ENCODE data around the gene INTS13. TPM values are rescaled to one million over a fixed set of nuclear protein-coding genes. Genes with fewer than 3 reads are reported as not detected.

Gene INTS13
- polyA plus RNA-seq, 3 donors, result 4.6 to 8.0 (median 7.5) TPM

GRCh38 chr12:26982866-26983265 lies 45.1 kb upstream of the INTS13 start:
- no peaks in the 10 kb centered on the region for H3K9me3 Mint-ChIP-seq
- WGBS (ENCODE audit: insufficient coverage), result no CpG with 5 or more reads among the region's 2 CpGs
- peaks cover 0 to 2% (median 2%) of the 10 kb centered on the region in 3 donors for H3K27me3 Mint-ChIP-seq (ENCODE audit: low read depth in 3 of 3)
- no peak overlapping the region for H3K4me3 Mint-ChIP-seq
- DNase-seq, result no peak
- peaks cover 56 to 73% of the 10 kb centered on the region in 2 donors for H3K36me3 Mint-ChIP-seq
- Histone ChIP-seq H3K79me2 (ENCODE audit: insufficient read depth, low read length) (peaks cover 25% of the 10 kb centered on the region), H3K27ac (ENCODE audit: low read depth in 1 of 2, low read length in 2 of 2) (no peak overlapping the region), H3K4me3 (replicated peaks in 1 of 3; ENCODE audit: low read depth in 2 of 3, low read length in 3 of 3) (no peak overlapping the region), H3K36me3 (replicated peaks in 1 of 2; ENCODE audit: control insufficient read depth in 1 of 2, insufficient read depth in 2 of 2, low read length in 2 of 2) (peaks cover 27 to 81% of the 10 kb centered on the region in 2 donors), H3K4me2 (replicated peaks; ENCODE audit: extremely low read depth, low read length, poor library complexity, severe bottlenecking) (no peak overlapping the region), H3K27me3 (ENCODE audit: control insufficient read depth in 2 of 2, insufficient read depth in 2 of 2, low read length in 2 of 2) (no peaks in the 10 kb centered on the region), H2AFZ (ENCODE audit: insufficient read depth, low read depth, low read length, poor library complexity, severe bottlenecking) (no peak overlapping the region), H3K9me3 (replicated peaks in 1 of 2; ENCODE audit: control insufficient read depth in 1 of 2, insufficient read depth in 1 of 2, low read length in 2 of 2) (no peaks in the 10 kb centered on the region), H4K20me1 (ENCODE audit: insufficient read depth, low read length) (peaks cover 4% of the 10 kb centered on the region), H3K9ac (ENCODE audit: insufficient read depth, low read length, poor library complexity, severe bottlenecking) (no peak overlapping the region), H3K4me1 (ENCODE audit: control insufficient read depth in 1 of 2, insufficient read depth in 2 of 2, low read length in 2 of 2) (peaks cover 9% of the 10 kb centered on the region in 2 donors)
- peaks cover 11% of the 10 kb centered on the region for H3K4me1 Mint-ChIP-seq
- intact Hi-C loops (cut with micrococcal nuclease), result no loop called here
- TF ChIP-seq CTCF (IDR thresholded peaks at IDR 0.05), result no peak
- H3K27ac Mint-ChIP-seq, result no peak overlapping the region

DNA sequence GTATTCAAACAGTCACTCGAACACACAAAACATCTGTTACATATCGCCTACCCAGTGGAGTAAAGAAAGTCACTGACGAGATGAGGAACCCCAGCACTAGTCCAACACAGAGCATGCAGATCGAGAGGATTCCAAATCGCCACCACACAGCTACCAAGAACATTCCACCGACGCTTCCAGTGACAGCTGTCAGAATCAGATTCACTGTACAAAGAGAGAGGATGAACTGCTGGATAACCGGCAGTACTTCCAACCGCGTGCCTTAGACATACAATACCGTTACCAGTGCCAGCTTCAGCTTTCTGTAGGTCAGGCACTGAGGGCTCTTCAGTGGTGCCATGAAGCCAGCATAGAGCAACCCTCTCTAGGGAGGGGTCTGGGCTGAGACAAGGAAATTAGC lies 42.0 kb upstream of the INTS13 start:
- no peaks in the 10 kb centered on the region for H4K20me1 ChIP-seq (ENCODE audit: insufficient read depth, low read length)
- Mint-ChIP-seq H3K9me3 (no peaks in the 10 kb centered on the region), H3K4me1 (peaks cover 8% of the 10 kb centered on the region), H3K27ac (peak overlapping the region in 1 of 7 donors; percentile 65), H3K36me3 (peaks cover 55 to 71% of the 10 kb centered on the region in 2 donors), H3K4me3 (no peak overlapping the region), H3K27me3 (ENCODE audit: low read depth in 3 of 3) (peaks cover 0 to 2% (median 0%) of the 10 kb centered on the region in 3 donors)
- H3K36me3 ChIP-seq (replicated peaks in 1 of 2; ENCODE audit: control insufficient read depth in 1 of 2, insufficient read depth in 2 of 2, low read length in 2 of 2), result peaks cover 38 to 85% of the 10 kb centered on the region in 2 donors
- H3K4me1 ChIP-seq (ENCODE audit: control insufficient read depth in 1 of 2, insufficient read depth in 2 of 2, low read length in 2 of 2), result peaks cover 9% of the 10 kb centered on the region in 2 donors
- H3K9ac ChIP-seq (ENCODE audit: insufficient read depth, low read length, poor library complexity, severe bottlenecking), result no peak overlapping the region
- H3K4me3 ChIP-seq (replicated peaks in 1 of 3; ENCODE audit: low read depth in 2 of 3, low read length in 3 of 3), result no peak overlapping the region
- no peaks in the 10 kb centered on the region for H3K9me3 ChIP-seq (replicated peaks in 1 of 2; ENCODE audit: control insufficient read depth in 1 of 2, insufficient read depth in 1 of 2, low read length in 2 of 2)
- DNase-seq, result no peak
- peaks cover 7% of the 10 kb centered on the region for H3K79me2 ChIP-seq (ENCODE audit: insufficient read depth, low read length)
- no peaks in the 10 kb centered on the region for H3K27me3 ChIP-seq (ENCODE audit: control insufficient read depth in 2 of 2, insufficient read depth in 2 of 2, low read length in 2 of 2)
- intact Hi-C loops (cut with micrococcal nuclease), result no loop called here
- peak overlapping the region in 1 of 2 donors; percentile 5 for H3K27ac ChIP-seq (ENCODE audit: low read depth in 1 of 2, low read length in 2 of 2)
- TF ChIP-seq CTCF (IDR thresholded peaks at IDR 0.05), result no peak
- H3K4me2 ChIP-seq (replicated peaks; ENCODE audit: extremely low read depth, low read length, poor library complexity, severe bottlenecking), result no peak overlapping the region
- no peak overlapping the region for H2AFZ ChIP-seq (ENCODE audit: insufficient read depth, low read depth, low read length, poor library complexity, severe bottlenecking)
- 97% methylated on average over 11 of the region's 11 CpGs for WGBS (ENCODE audit: insufficient coverage)
